GM21825 (cell line): ENCODE measurements around the gene STAG1.
"Not testable (repeated sequence)": the region's sequence is repeated elsewhere in the genome, so short reads cannot be mapped to it uniquely, and the experiment has no call there.

Experiments used
- ATAC-seq: cut with Tn5 transposase; IDR thresholded peaks from one replicate; pipeline ENCODE4 v1.9.1; 2021; ENCODE audit warnings: mild to moderate bottlenecking, moderate library complexity; ENCODE audit not compliant: unreplicated experiment

STAG1 gene

DNA sequence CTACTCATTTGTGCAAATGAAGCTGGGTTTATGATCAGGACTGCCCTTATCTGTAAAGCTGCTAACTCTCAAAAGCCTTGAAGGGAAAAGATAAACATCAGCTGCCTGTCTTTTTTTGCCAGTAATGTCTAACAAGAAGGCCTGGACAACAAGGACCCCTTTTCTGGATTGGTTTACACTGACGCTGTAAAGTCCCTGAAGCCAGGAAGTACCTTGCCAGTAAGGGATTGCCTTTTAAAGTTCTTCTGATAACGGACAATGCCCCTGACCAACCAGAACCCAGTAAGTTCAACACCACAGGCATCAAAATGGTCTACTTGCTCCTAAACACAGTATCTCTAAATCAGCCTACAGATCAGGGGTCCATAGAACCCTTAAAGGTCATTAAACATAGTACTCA is 324.0 kb downstream of the STAG1 start:
- no peak for ATAC-seq

DNA sequence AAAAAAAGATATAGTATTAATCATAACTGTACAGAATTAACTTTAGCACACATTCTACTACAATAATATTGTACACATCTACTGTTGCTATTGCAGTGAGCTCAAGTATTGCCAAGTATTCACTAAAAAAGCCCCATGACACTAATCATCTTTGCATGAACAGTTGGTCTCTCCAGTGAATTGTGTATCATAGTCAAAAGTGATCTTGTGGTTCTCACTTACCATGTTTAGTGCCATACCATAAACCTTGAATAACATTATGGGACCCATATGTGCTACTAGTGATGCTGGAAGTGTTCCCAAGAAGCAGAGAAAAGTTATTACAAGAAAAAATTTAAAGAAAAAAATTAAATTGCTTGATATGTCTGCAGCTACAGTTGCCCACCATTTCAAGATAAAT is 324.9 kb downstream of the STAG1 start:
- no peak for ATAC-seq

DNA sequence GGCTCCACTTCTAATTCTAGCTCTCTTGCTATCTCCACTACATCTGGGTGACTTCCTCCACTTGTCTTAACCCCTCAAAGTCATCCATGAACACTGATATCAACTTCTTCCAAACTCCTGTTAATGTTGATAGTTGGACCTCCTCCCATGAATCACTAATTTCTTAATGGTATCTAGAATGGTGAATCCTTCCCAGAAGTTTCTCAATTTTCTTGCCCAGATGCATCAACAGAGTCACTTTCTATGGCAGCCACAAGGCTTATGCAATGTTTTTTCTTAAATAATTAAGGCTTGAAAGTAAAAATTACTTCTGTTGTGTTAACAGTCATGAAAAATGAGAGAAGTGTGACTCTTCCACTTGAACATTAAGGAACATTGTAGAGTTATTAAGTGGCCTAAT is 337.7 kb downstream of the STAG1 start:
- no peak for ATAC-seq

DNA sequence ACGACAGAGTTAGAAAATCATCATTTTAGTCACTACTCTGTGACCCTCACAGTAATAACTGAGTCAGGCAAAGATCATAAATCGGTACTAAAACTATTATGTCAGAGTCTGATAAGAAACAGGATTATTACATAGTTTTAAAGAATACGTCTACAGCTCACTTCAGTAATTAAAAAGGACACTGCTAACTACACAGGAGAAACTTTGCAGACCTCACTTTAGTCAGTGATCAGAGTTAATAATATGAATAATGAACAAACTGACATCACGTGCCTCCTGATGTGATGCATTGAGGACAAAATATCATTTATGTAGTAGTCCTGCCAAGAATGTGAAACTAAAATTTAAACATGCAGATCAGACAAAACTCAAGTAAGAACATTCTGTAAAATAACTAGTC is 339.9 kb downstream of the STAG1 start:
- no peak for ATAC-seq

- ATAC-seq, result no peak
Observed at GRCh38 chr3:136409549-136409948, 342.6 kb downstream of the STAG1 start.

DNA sequence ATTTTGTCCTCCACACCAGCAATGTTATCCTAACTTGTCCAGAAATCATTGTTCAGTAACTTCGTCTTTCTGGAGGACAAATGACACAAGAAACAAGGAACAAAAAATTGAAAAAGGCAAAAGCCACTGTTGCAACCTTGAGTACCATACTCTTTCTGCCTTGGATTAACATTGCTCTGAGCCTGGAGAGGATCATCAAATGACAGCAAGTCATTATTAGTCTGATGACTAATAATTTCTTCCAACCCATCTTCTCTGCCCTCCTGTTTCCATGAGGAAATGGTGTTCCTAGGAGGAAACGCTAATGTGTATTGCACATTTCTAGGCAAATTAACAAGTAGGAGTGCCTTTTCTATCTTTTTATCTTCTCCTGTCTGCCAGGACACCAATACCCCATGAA is 348.1 kb downstream of the STAG1 start:
- ATAC-seq, result no peak

DNA sequence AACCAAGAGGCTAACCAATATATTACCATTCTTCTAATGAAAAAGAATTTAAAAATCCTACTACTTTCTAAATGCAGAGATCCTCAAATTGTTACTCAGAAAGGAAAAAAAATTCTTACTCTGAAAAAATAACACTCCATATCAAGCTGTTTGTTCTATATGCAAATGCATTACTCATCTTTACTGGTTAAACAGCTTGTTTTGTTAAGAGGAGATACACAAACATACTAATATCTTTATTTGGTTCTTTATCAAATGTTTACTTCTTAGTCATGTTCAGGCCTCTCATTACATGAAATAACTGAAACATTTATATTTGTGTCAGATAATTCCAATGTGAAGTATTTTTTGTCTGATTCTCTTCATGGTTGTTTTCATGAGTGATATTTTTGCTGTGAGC is 355.3 kb downstream of the STAG1 start:
- no peak for ATAC-seq

GRCh38 chr3:136390574-136390973 is 361.6 kb downstream of the STAG1 start:
- ATAC-seq, result no peak

DNA sequence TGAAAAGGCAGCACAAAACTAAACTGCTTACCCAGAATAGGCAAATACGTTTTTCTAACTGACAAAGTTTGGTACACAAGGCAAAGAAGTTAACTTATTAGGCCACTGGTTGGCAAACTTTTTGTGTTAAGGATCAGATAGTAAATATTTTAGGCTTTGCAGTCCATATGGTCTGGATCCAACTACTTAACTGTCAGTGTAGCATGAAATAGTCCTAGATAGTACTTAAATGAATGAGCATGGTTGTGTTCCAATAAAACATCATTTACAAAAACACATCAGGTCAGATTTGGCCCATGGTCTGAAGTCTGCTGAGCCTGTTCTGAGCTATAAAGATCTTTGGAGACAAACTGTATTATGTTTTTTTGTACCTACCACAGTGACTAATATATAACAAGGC is 365.1 kb downstream of the STAG1 start:
- ATAC-seq, result no peak

GRCh38 chr3:136385457-136385856 is 366.7 kb downstream of the STAG1 start:
- ATAC-seq, result peak; percentile 74

GRCh38 chr3:136381051-136381450 is 371.1 kb downstream of the STAG1 start:
- ATAC-seq, result no peak

DNA sequence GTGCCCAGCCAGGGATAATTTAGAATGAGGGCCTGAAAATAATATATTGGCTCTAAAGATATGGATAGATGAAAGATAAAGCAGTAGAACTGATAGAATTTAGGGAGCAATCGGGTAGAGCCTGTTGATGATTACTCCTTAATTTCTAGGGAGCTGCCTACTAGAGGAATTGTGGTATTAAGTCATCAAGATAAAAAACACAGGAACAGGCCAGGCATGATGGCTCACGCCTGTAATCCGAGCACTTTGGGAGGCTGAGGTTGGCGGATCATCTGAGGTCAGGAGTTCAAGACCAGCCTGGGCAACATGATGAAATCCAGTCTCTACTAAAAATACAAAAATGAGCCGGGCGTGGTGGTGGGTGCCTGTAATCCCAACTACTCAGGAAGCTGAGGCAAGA is 371.6 kb downstream of the STAG1 start:
- no peak for ATAC-seq

DNA sequence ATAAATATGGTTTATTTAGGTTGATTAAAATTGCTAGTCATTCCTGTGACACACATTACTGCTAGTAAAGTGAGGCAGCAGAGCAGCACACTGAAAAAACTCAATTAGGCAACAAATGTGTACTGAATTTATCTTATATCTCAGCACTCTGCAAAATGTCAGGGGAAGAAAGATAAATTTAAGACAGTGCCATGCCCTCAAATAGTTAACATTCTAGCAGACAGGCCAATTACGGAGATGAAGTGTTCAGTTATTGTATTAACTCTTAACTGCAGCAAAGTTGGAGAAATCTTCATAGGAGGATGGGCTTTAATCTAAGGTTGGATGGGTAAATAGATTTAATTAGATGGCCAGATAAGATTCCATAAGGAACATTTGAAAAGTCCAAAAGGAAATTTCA is 374.2 kb downstream of the STAG1 start:
- ATAC-seq, result no peak

- no peak for ATAC-seq
Observed at GRCh38 chr3:136377508-136377907, 374.7 kb downstream of the STAG1 start.

- not testable (repeated sequence) for ATAC-seq
Observed at GRCh38 chr3:136375800-136376199, 376.4 kb downstream of the STAG1 start.

GRCh38 chr3:136366289-136366688 is 385.9 kb downstream of the STAG1 start:
- no peak for ATAC-seq

DNA sequence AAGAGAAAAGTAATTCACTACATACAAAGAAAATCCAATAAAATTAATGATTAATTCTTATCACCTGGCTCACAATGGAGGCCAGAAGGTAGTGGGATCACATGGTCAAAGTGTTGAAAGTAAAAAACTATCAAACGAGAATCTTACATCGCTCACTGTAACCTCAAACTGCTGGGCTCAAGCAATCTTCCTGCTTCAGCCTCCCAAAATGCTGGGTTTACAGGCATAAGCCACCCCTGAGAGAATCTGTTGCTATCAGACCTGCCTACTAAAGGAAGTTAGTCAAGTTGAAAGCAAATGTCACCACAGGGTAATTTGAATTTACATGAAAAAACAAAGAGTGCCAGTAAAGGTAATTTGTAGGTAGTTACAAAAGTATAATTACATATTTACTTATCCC is 398.7 kb downstream of the STAG1 start:
- ATAC-seq, result peak; percentile 64

DNA sequence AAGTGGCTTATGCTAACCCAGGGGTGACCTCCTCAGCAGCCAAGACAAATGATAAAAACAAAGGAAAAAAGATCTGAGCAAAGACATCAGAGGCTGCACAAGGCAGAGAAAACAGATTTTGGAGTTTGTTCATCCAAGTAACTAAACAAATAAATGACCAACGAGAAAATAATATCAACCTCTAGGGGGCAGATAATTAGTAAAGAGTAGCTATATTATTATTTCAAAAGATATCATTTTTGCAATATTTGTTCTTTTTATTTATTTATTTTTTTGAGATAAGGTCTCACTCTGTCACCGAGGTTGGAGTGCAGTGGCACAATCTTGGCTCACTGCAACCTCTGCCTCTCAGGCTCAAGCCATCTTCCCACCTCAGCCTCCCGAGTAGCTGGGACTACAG is 400.3 kb downstream of the STAG1 start:
- no peak for ATAC-seq

GRCh38 chr3:136351351-136351750 is 400.8 kb downstream of the STAG1 start:
- ATAC-seq, result no peak

GRCh38 chr3:136350557-136350956 is 401.6 kb downstream of the STAG1 start:
- ATAC-seq, result no peak

- no peak for ATAC-seq
Observed at GRCh38 chr3:136350132-136350531, 402.0 kb downstream of the STAG1 start.

DNA sequence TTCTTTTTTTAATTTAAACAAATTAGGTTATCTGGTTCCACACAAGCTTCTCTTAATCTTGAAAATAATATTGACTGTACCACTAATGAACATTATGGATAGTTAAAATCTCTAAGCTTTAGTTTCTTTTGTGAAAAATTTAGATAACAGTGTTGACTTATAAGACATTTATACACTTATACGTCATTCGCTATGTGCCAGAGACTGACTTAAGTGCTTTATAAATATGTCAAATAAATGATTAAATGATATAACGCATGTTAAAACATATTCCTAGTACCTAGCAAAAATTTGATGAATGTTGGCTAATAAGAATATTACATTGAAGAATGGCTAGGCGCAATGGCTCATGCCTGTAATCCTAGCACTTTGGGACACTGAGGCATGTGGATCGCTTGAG is 405.7 kb downstream of the STAG1 start:
- no peak for ATAC-seq

DNA sequence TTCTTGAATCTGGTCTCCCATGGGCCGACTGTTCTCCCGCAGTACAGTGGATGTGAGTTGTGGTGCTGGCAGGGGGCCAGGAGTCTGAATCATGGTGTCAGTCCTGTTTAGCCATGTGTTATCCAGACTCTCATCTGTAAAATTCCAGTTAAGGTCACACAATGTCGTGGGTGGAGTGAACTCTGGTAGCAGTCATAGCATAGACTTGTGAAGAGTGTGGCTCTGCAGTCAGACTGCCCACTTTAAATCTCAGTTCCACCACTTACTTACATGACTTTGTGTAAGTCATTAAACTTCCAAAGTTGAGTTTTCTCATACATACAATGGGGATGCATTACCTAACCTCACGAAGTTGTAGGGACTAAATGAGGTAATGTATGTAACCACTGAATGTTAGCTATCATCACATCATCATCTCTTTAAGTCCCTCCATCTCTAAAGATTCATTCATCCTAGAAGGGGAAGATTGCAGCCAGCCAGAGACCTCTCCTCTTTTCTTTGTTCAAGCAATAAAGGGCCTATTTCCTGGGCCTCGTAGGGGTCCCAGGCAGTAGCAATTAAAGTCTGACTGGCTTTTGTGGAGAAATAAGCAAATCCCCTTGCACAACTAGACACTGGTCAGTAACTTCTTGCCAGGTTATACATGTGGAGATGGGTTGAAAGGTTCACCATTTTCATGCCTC is 408.2 kb downstream of the STAG1 start:
- no peak for ATAC-seq
